IPS-NIHi7 (cell line): ENCODE results near the gene GAP43.

Source experiments
- DNase-seq: peaks from one replicate; pipeline ENCODE4 v3.0.0; 2012; ENCODE audit warnings: mixed read lengths; ENCODE audit errors: extremely low spot score

The GAP43 gene

GRCh38 chr3:115623044-115623868 is at the start of gene GAP43:
GAP43 (plus strand) TSS chr3:115623510; CDS start chr3:115623690, 180 bp downstream.
- DNase-seq: peak; percentile 66

- no peak for DNase-seq
These were observed 46.9 kb upstream of the GAP43 start for GRCh38 chr3:115576325-115576875.

- no peak for DNase-seq
These were observed 46.3 kb upstream of the GAP43 start for GRCh38 chr3:115577000-115577399.

- no peak for DNase-seq
These were observed 45.0 kb upstream of the GAP43 start for GRCh38 chr3:115578331-115578730.

- no peak for DNase-seq
These were observed 42.7 kb upstream of the GAP43 start for GRCh38 chr3:115580566-115580965.

- no peak for DNase-seq
These were observed 41.8 kb upstream of the GAP43 start for GRCh38 chr3:115581362-115582135.

- DNase-seq: no peak
These were observed 34.9 kb upstream of the GAP43 start for GRCh38 chr3:115588201-115589115.

- no peak for DNase-seq
These were observed 32.4 kb upstream of the GAP43 start for GRCh38 chr3:115590873-115591272.

GRCh38 chr3:115595611-115596275 is 27.6 kb upstream of the GAP43 start:
- DNase-seq: no peak

GRCh38 chr3:115598216-115598615 is 25.1 kb upstream of the GAP43 start:
- DNase-seq: no peak

- no peak for DNase-seq
These were observed 21.1 kb upstream of the GAP43 start for GRCh38 chr3:115602194-115602593.

- no peak for DNase-seq
These were observed 11.7 kb upstream of the GAP43 start for GRCh38 chr3:115611630-115612029.

- DNase-seq: peak; percentile 55
These were observed 8.1 kb upstream of the GAP43 start for GRCh38 chr3:115615001-115615814.

- DNase-seq: no peak
These were observed 6.8 kb upstream of the GAP43 start for GRCh38 chr3:115616461-115616860.

GRCh38 chr3:115617591-115617990 is 5.7 kb upstream of the GAP43 start:
- no peak for DNase-seq

- DNase-seq: peak; percentile 48
These were observed 875 bp downstream of the GAP43 start for GRCh38 chr3:115624029-115624741.

GRCh38 chr3:115624901-115625300 is 1.6 kb downstream of the GAP43 start:
- peak; percentile 19 for DNase-seq

- no peak for DNase-seq
These were observed 2.7 kb downstream of the GAP43 start for GRCh38 chr3:115626006-115626409.

- no peak for DNase-seq
These were observed 3.4 kb downstream of the GAP43 start for GRCh38 chr3:115626721-115627120.
